Thymus (tissue), 11 donors: Measurements from ENCODE around the gene MYO1D. TPM values are rescaled to one million over a fixed set of nuclear protein-coding genes. Genes with fewer than 3 reads are reported as not detected.

Experiments
- DNase-seq, 9 donors: peaks; one replicate each; pipeline ENCODE4 v3.0.0-alpha.2; 2013; ENCODE audit warnings: low spot score in 9 of 9, low read depth in 6 of 9, missing footprints in 1 of 9
- H3K27ac ChIP-seq, 2 donors: one replicate each; pipeline ENCODE4 v1.5.1; 2013; ENCODE audit warnings: control low read depth in 1 of 2, low read depth in 1 of 2, low read length in 1 of 2, mild to moderate bottlenecking in 1 of 2, moderate library complexity in 1 of 2
- H3K27me3 ChIP-seq, 2 donors: one replicate each; pipeline ENCODE4 v1.5.1; 2013; ENCODE audit warnings: low read length in 1 of 2; ENCODE audit not compliant: control insufficient read depth in 2 of 2, insufficient read depth in 1 of 2
- H3K36me3 ChIP-seq, 2 donors: one replicate each; pipeline ENCODE4 v1.5.1; 2013; ENCODE audit warnings: low read length in 1 of 2, mild to moderate bottlenecking in 1 of 2, moderate library complexity in 1 of 2; ENCODE audit not compliant: control insufficient read depth in 2 of 2, insufficient read depth in 2 of 2
- H3K4me1 ChIP-seq, 2 donors: one replicate each; pipeline ENCODE4 v1.5.1; 2013; ENCODE audit warnings: low read length in 2 of 2; ENCODE audit not compliant: control insufficient read depth in 2 of 2, insufficient read depth in 2 of 2
- H3K4me3 ChIP-seq, 2 donors: one replicate each; pipeline ENCODE4 v1.5.1; 2013; ENCODE audit warnings: low read length in 2 of 2, control low read depth in 1 of 2, mild to moderate bottlenecking in 1 of 2
- H3K9me3 ChIP-seq, 2 donors: one replicate each; pipeline ENCODE4 v1.5.1; 2013; ENCODE audit warnings: low read length in 1 of 2, mild to moderate bottlenecking in 1 of 2; ENCODE audit not compliant: control insufficient read depth in 2 of 2, insufficient read depth in 1 of 2
- WGBS: extraction: QIAGEN DNeasy Blood & Tissue Kit; methylation state at CpG from one replicate; pipeline ENCODE4 v1.1.7; 2013; 5-methylcytosine and 5-hydroxymethylcytosine counted together
- polyA plus RNA-seq: library from polyadenylated mRNA; stranded (reverse); fragments of 200-250 nt; gene quantifications from one replicate; pipeline ENCODE4 v1.2.3, GENCODE V29; 2013
- total RNA-seq: library from RNA; stranded (reverse); fragments of 120-200 nt; gene quantifications from one replicate; pipeline ENCODE4 v1.2.4, GENCODE V29; 2013
- donor health status: healthy.

Gene MYO1D
- total and polyA plus RNA-seq, 2 donors: 5.7 to 12.4 TPM

DNA sequence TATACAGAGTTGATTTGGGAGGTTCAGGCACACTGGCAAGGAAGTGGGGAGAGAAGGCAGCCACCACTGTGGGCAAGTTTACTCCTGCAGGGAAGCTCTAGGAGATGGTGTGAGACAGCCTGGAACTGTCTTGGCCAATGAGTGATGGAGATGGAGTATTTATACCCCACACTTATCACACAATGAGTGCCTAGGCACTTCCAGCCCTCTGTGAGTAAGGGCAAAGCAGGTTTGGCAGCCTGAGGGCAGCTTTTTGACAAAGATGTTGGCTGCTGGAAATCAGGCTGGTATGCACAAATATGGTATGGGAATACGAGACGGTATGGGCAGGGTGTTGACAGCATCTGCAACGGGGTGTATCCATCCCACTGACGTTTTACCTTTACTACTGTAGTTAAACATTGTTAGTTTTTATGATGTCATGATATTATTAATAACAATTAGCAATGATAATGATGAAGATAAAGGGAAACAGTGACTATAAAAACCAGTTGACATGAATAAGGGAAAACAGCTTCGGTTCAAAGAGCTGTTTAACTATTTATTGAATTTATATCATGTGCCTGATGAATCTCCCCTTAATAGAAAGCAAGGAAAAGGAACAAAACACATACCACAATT is 240.2 kb downstream of the MYO1D start:
- no peaks in the 10 kb centered on the region for H3K36me3 ChIP-seq
- DNase-seq: no peak
- no peaks in the 10 kb centered on the region for H3K9me3 ChIP-seq
- no peak overlapping the region for H3K27ac ChIP-seq
- H3K4me3 ChIP-seq: no peak overlapping the region
- 92% methylated on average over 5 of the region's 5 CpGs for whole genome bisulfite sequencing
- no peaks in the 10 kb centered on the region for H3K4me1 ChIP-seq
- no peaks in the 10 kb centered on the region for H3K27me3 ChIP-seq

GRCh38 chr17:32634167-32634566 is 242.8 kb downstream of the MYO1D start:
- H3K27me3 ChIP-seq: no peaks in the 10 kb centered on the region
- H3K27ac ChIP-seq: no peak overlapping the region
- DNase-seq: no peak
- H3K4me1 ChIP-seq: no peaks in the 10 kb centered on the region
- WGBS: 93% methylated on average over 3 of the region's 3 CpGs
- no peaks in the 10 kb centered on the region for H3K36me3 ChIP-seq
- H3K4me3 ChIP-seq: no peak overlapping the region
- H3K9me3 ChIP-seq: no peaks in the 10 kb centered on the region

GRCh38 chr17:32631341-32632096 is 245.4 kb downstream of the MYO1D start:
- no peaks in the 10 kb centered on the region for H3K4me1 ChIP-seq

DNA sequence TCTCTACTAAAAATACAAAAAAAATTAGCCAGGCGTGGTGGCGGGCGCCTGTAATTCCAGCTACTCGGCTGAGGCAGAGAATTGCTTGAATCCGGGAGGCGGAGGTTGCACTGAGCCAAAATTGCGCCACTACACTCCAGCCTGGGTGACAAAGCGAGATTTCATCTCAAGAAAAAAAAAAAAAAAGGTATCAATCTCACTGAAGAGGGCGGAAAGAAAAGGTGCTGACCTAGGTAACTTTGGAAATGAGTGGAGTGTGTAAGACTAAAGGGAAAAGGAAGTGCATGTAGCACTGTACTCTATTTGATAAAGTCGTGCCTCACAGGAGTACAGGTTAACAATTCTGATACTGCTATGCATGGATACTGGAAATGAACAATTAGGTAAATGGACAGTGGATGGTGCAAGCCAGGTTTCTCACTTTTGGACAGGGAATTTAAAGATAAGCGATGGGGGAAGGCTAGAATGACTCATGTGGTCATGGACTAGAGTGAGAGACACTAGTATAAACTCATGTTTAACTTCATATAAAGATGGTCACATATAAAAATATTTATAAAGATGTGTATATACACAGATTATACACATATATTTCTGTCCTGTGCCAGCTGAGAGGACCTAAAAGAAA is 247.2 kb downstream of the MYO1D start:
- peaks cover 0 to 2% of the 10 kb centered on the region in 2 donors for H3K27me3 ChIP-seq
- H3K4me1 ChIP-seq: no peaks in the 10 kb centered on the region
- no peak overlapping the region for H3K4me3 ChIP-seq
- H3K36me3 ChIP-seq: no peaks in the 10 kb centered on the region
- H3K9me3 ChIP-seq: no peaks in the 10 kb centered on the region
- WGBS: 97% methylated on average over 11 of the region's 11 CpGs
- DNase-seq: no peak
- no peak overlapping the region for H3K27ac ChIP-seq

More at GRCh38 chr17:32631341-32632096, 245.4 kb downstream of the MYO1D start:
- Histone ChIP-seq H3K4me3 (no peak overlapping the region), H3K27ac (no peak overlapping the region), H3K9me3 (no peaks in the 10 kb centered on the region), H3K36me3 (no peaks in the 10 kb centered on the region), H3K27me3 (peaks cover 0 to 2% of the 10 kb centered on the region in 2 donors)
- DNase-seq: no peak
- WGBS: 80% methylated on average over 6 of the region's 6 CpGs

DNA sequence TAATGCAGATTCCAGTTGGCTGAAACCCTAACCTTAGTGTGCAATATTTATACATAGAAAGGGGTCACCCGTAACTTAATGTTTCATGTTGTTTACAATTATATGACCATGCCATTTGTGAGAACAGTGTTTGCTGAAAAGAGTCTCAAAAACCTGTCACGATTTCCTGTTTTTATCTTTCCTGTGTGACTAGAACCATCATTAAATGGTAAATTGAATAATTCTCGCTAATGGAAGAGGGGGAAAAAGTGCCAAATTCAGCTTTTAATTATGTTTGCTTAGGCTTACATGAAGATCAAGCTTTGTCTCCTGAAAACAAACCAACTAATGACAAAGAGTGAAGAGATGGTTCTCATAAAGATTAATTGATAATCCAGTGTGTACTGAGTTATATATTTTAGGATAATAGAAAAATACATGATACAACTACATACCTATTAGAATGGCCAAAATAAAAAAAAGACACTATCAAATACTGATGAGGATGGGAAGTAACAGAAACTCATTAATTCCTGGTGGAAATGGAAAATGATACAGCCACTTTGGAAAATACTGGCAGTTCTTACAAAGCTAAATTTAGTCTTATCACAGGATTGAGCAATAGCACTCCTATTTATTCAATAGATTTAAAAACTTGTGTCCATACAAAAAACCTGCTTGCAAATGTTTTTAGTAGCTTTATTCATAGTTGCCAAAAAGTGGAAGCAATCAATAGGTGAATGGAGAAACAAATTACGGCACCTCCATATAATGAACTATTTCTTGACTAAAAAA is 248.5 kb downstream of the MYO1D start:
- DNase-seq: no peak
- WGBS: 73% methylated on average over 4 of the region's 4 CpGs

DNA sequence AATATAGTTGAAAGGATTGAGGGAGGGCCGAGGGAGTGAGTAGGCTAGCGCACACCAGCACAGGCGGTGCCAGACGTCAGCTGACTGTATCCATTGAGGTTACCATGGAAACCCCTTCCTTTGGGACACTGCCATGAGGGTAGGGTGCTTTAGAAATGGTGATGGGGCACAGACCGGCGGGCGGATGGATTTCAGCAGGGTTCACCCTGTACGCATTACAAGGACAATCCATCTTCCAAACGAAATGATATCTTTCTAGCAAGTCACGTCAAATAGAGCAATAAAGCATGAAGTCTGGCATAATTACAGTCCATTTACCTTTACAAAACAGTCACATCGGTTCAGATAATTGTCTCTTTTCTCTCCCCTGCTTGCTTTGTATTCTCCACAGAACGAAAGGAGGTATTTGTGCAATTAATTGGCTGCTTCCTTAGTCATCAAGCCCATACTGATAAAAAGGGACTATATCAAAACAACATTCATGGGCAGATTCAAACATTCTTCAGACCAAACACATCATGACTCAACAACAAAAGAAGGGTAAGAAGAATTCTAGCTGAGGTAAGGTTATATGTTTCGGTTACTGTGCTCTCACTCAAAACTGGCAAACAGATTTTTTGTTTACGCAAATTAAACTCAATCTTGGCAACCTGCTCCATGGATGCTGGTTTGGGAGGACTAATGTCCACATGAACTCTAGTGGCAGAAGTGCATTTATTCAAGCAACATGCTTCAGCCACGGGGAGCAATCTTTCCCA is 249.5 kb downstream of the MYO1D start:
- no peak for DNase-seq
- Histone ChIP-seq H3K4me3 (no peak overlapping the region), H3K27me3 (peaks cover 0 to 2% of the 10 kb centered on the region in 2 donors), H3K4me1 (no peaks in the 10 kb centered on the region), H3K9me3 (no peaks in the 10 kb centered on the region), H3K27ac (no peak overlapping the region), H3K36me3 (no peaks in the 10 kb centered on the region)
- 89% methylated on average over 15 of the region's 15 CpGs for WGBS

More for the DNA sequence above, 248.5 kb downstream of the MYO1D start:
- no peak overlapping the region for H3K27ac ChIP-seq
- H3K9me3 ChIP-seq: no peaks in the 10 kb centered on the region
- peaks cover 0 to 2% of the 10 kb centered on the region in 2 donors for H3K27me3 ChIP-seq
- no peaks in the 10 kb centered on the region for H3K4me1 ChIP-seq
- H3K4me3 ChIP-seq: no peak overlapping the region
- H3K36me3 ChIP-seq: no peaks in the 10 kb centered on the region

GRCh38 chr17:32626379-32626791 is 250.5 kb downstream of the MYO1D start:
- WGBS: 62% methylated on average over 6 of the region's 6 CpGs
- Histone ChIP-seq H3K27ac (no peak overlapping the region), H3K4me1 (no peaks in the 10 kb centered on the region), H3K4me3 (no peak overlapping the region), H3K27me3 (peaks cover 0 to 2% of the 10 kb centered on the region in 2 donors), H3K9me3 (no peaks in the 10 kb centered on the region), H3K36me3 (no peaks in the 10 kb centered on the region)
- DNase-seq: no peak

- whole genome bisulfite sequencing: 91% methylated on average over 7 of the region's 7 CpGs
- H3K4me1 ChIP-seq: no peaks in the 10 kb centered on the region
- H3K9me3 ChIP-seq: no peaks in the 10 kb centered on the region
- H3K27me3 ChIP-seq: peaks cover 0 to 2% of the 10 kb centered on the region in 2 donors
- H3K4me3 ChIP-seq: no peak overlapping the region
- no peak for DNase-seq
- H3K27ac ChIP-seq: no peak overlapping the region
- no peaks in the 10 kb centered on the region for H3K36me3 ChIP-seq
Measured at GRCh38 chr17:32625971-32626370, 251.0 kb downstream of the MYO1D start.
